ENCODE measurements around the gene CDH13.

- TF ChIP-seq, protein P1, sequence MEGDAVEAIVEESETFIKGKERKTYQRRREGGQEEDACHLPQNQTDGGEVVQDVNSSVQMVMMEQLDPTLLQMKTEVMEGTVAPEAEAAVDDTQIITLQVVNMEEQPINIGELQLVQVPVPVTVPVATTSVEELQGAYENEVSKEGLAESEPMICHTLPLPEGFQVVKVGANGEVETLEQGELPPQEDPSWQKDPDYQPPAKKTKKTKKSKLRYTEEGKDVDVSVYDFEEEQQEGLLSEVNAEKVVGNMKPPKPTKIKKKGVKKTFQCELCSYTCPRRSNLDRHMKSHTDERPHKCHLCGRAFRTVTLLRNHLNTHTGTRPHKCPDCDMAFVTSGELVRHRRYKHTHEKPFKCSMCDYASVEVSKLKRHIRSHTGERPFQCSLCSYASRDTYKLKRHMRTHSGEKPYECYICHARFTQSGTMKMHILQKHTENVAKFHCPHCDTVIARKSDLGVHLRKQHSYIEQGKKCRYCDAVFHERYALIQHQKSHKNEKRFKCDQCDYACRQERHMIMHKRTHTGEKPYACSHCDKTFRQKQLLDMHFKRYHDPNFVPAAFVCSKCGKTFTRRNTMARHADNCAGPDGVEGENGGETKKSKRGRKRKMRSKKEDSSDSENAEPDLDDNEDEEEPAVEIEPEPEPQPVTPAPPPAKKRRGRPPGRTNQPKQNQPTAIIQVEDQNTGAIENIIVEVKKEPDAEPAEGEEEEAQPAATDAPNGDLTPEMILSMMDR (IDR thresholded peaks at IDR 0.05) = peak; percentile 89
- TF ChIP-seq ZFX (IDR thresholded peaks at IDR 0.05; ENCODE audit: borderline replicate concordance) = no peak
Measured at GRCh38 chr16:83826146-83826913, 1199.6 kb downstream of the CDH13 start.
